ENCODE measurements around the gene SPCS3. TPM values are rescaled to one million over a fixed set of nuclear protein-coding genes. Genes with fewer than 3 reads are reported as not detected.

SPCS3 gene
- total RNA-seq, 1 donor from 2014 or later, result 225 TPM

- H3K36me3 Mint-ChIP-seq (ENCODE audit: low read depth, unreplicated experiment), result peaks cover 2% of the 10 kb centered on the region
- peak overlapping the region; percentile 94 for H3K4me3 Mint-ChIP-seq (ENCODE audit: unreplicated experiment)
- H3K27ac ChIP-seq (ENCODE audit: low read depth, low read length), result peak overlapping the region; percentile 58
- peak overlapping the region; percentile 84 for H3K4me3 ChIP-seq (ENCODE audit: insufficient read depth, low read depth, low read length)
- H3K27me3 Mint-ChIP-seq (ENCODE audit: low read depth, unreplicated experiment), result no peaks in the 10 kb centered on the region
- no peaks in the 10 kb centered on the region for H3K27me3 ChIP-seq (ENCODE audit: insufficient read depth, low read length)
- DNase-seq (ENCODE audit: low read depth) (peak; percentile 25), FAIRE-seq (peak; percentile 73)
- H3K27ac Mint-ChIP-seq (ENCODE audit: unreplicated experiment), result peak overlapping the region; percentile 92
- TF ChIP-seq CTCF (IDR thresholded peaks at IDR 0.05; ENCODE audit: insufficient read depth, low read depth, low read length), result no peak
- no peak for TF ChIP-seq EZH2 (IDR thresholded peaks at IDR 0.05; ENCODE audit: insufficient read depth, low read length)
- H3K9ac ChIP-seq (ENCODE audit: low read length), result peak overlapping the region; percentile 93
- peak overlapping the region; percentile 95 for H3K4me2 ChIP-seq (ENCODE audit: low read length)
- H4K20me1 ChIP-seq (ENCODE audit: insufficient read depth, low read length), result peaks cover 22% of the 10 kb centered on the region
- H3K9me3 Mint-ChIP-seq (ENCODE audit: unreplicated experiment), result no peaks in the 10 kb centered on the region
- H2AFZ ChIP-seq (ENCODE audit: low read depth, low read length), result peak overlapping the region; percentile 74
- H3K4me1 Mint-ChIP-seq (ENCODE audit: low read depth, unreplicated experiment), result peaks cover 18% of the 10 kb centered on the region
- peaks cover 4% of the 10 kb centered on the region for H3K4me1 ChIP-seq (ENCODE audit: insufficient read depth, low read length)
- H3K9me3 ChIP-seq (ENCODE audit: insufficient read depth, low read depth, low read length), result no peaks in the 10 kb centered on the region
- H3K79me2 ChIP-seq (ENCODE audit: insufficient read depth, low read length), result peaks cover 44% of the 10 kb centered on the region
- H3K36me3 ChIP-seq (ENCODE audit: insufficient read depth, low read length), result no peaks in the 10 kb centered on the region
Observed at GRCh38 chr4:176319151-176319703, 539 bp upstream of the SPCS3 start.

GRCh38 chr4:176320340-176320975 lies 692 bp downstream of the SPCS3 start:
- Histone ChIP-seq H3K36me3 (ENCODE audit: insufficient read depth, low read length) (peaks cover 2% of the 10 kb centered on the region), H4K20me1 (ENCODE audit: insufficient read depth, low read length) (peaks cover 30% of the 10 kb centered on the region), H3K4me3 (ENCODE audit: insufficient read depth, low read depth, low read length) (peak overlapping the region; percentile 84), H3K9me3 (ENCODE audit: insufficient read depth, low read depth, low read length) (no peaks in the 10 kb centered on the region), H3K4me2 (ENCODE audit: low read length) (peak overlapping the region; percentile 95), H3K79me2 (ENCODE audit: insufficient read depth, low read length) (peaks cover 57% of the 10 kb centered on the region), H2AFZ (ENCODE audit: low read depth, low read length) (peak overlapping the region; percentile 80), H3K27ac (ENCODE audit: low read depth, low read length) (peak overlapping the region; percentile 93), H3K4me1 (ENCODE audit: insufficient read depth, low read length) (peaks cover 4% of the 10 kb centered on the region), H3K9ac (ENCODE audit: low read length) (peak overlapping the region; percentile 93), H3K27me3 (ENCODE audit: insufficient read depth, low read length) (no peaks in the 10 kb centered on the region)
- Mint-ChIP-seq H3K4me3 (ENCODE audit: unreplicated experiment) (peak overlapping the region; percentile 96), H3K36me3 (ENCODE audit: low read depth, unreplicated experiment) (no peaks in the 10 kb centered on the region), H3K27ac (ENCODE audit: unreplicated experiment) (peak overlapping the region; percentile 85), H3K9me3 (ENCODE audit: unreplicated experiment) (no peaks in the 10 kb centered on the region), H3K27me3 (ENCODE audit: low read depth, unreplicated experiment) (no peaks in the 10 kb centered on the region), H3K4me1 (ENCODE audit: low read depth, unreplicated experiment) (peaks cover 19% of the 10 kb centered on the region)
- TF ChIP-seq EZH2 (IDR thresholded peaks at IDR 0.05; ENCODE audit: insufficient read depth, low read length) (no peak), CTCF (IDR thresholded peaks at IDR 0.05; ENCODE audit: insufficient read depth, low read depth, low read length) (no peak)
- FAIRE-seq, result peak; percentile 5
- peak; percentile 80 for DNase-seq (ENCODE audit: low read depth)

- peak overlapping the region; percentile 95 for H3K4me2 ChIP-seq (ENCODE audit: low read length)
- peak overlapping the region; percentile 93 for H3K27ac ChIP-seq (ENCODE audit: low read depth, low read length)
- H3K4me3 Mint-ChIP-seq (ENCODE audit: unreplicated experiment), result peak overlapping the region; percentile 96
- no peak overlapping the region for H2AFZ ChIP-seq (ENCODE audit: low read depth, low read length)
- peak overlapping the region; percentile 84 for H3K4me3 ChIP-seq (ENCODE audit: insufficient read depth, low read depth, low read length)
- no peaks in the 10 kb centered on the region for H3K36me3 Mint-ChIP-seq (ENCODE audit: low read depth, unreplicated experiment)
- H3K36me3 ChIP-seq (ENCODE audit: insufficient read depth, low read length), result peaks cover 2% of the 10 kb centered on the region
- H3K27me3 Mint-ChIP-seq (ENCODE audit: low read depth, unreplicated experiment), result no peaks in the 10 kb centered on the region
- no peak for DNase-seq (ENCODE audit: low read depth)
- no peaks in the 10 kb centered on the region for H3K9me3 ChIP-seq (ENCODE audit: insufficient read depth, low read depth, low read length)
- H3K79me2 ChIP-seq (ENCODE audit: insufficient read depth, low read length), result peaks cover 62% of the 10 kb centered on the region
- H3K9ac ChIP-seq (ENCODE audit: low read length), result peak overlapping the region; percentile 93
- TF ChIP-seq CTCF (IDR thresholded peaks at IDR 0.05; ENCODE audit: insufficient read depth, low read depth, low read length), result no peak
- H3K4me1 Mint-ChIP-seq (ENCODE audit: low read depth, unreplicated experiment), result peaks cover 19% of the 10 kb centered on the region
- H3K27me3 ChIP-seq (ENCODE audit: insufficient read depth, low read length), result no peaks in the 10 kb centered on the region
- H4K20me1 ChIP-seq (ENCODE audit: insufficient read depth, low read length), result peaks cover 30% of the 10 kb centered on the region
- peak overlapping the region; percentile 85 for H3K27ac Mint-ChIP-seq (ENCODE audit: unreplicated experiment)
- FAIRE-seq, result peak; percentile 17
- H3K4me1 ChIP-seq (ENCODE audit: insufficient read depth, low read length), result peaks cover 4% of the 10 kb centered on the region
- H3K9me3 Mint-ChIP-seq (ENCODE audit: unreplicated experiment), result no peaks in the 10 kb centered on the region
Observed at GRCh38 chr4:176320976-176321361, 1.2 kb downstream of the SPCS3 start.
